Aorta (tissue), 5 donors: ENCODE data around the gene ISLR. TPM values are rescaled to one million over a fixed set of nuclear protein-coding genes. Genes with fewer than 3 reads are reported as not detected.
"Not testable (repeated sequence)": the region's sequence is repeated elsewhere in the genome, so short reads cannot be mapped to it uniquely, and the experiment has no call there.

Experiments
- ATAC-seq: fragments of 200-7000 bp; cut with Tn5 transposase; one replicate; pipeline ENCODE4 v1.9.1; 2022; ENCODE audit warnings: moderate library complexity; ENCODE audit not compliant: low FRiP score
- DNase-seq, 2 donors: peaks; one replicate each; pipeline ENCODE4 v3.0.0-alpha.2; 2020
- H3K27ac ChIP-seq, 2 donors: one replicate each; pipeline ENCODE4 v1.5.1; 2013; ENCODE audit warnings: low read length in 2 of 2, mild to moderate bottlenecking in 2 of 2, moderate library complexity in 2 of 2, control low read depth in 1 of 2, inconsistent platforms in 1 of 2, low read depth in 1 of 2
- H3K27me3 ChIP-seq, 2 donors: one replicate each; pipeline ENCODE4 v1.6.1; 2013; ENCODE audit warnings: control low read depth in 1 of 2, low read length in 1 of 2, mild to moderate bottlenecking in 1 of 2, moderate library complexity in 1 of 2; ENCODE audit not compliant: insufficient read depth in 2 of 2, control insufficient read depth in 1 of 2
- H3K36me3 ChIP-seq, 2 donors: one replicate each; pipeline ENCODE4 v1.6.1; 2013; ENCODE audit warnings: control low read depth in 1 of 2, low read length in 1 of 2, mild to moderate bottlenecking in 1 of 2; ENCODE audit not compliant: insufficient read depth in 2 of 2, control insufficient read depth in 1 of 2
- H3K4me1 ChIP-seq, 2 donors: one replicate each; pipeline ENCODE4 v1.6.1; 2013; ENCODE audit warnings: low read length in 2 of 2, control low read depth in 1 of 2, mild to moderate bottlenecking in 1 of 2, moderate library complexity in 1 of 2; ENCODE audit not compliant: insufficient read depth in 2 of 2, control insufficient read depth in 1 of 2
- H3K4me3 ChIP-seq, 2 donors: one replicate each; pipeline ENCODE4 v1.5.1; 2013; ENCODE audit warnings: low read length in 2 of 2, control low read depth in 1 of 2, mild to moderate bottlenecking in 1 of 2
- H3K9me3 ChIP-seq: one replicate; pipeline ENCODE4 v1.6.1; 2013; ENCODE audit warnings: mild to moderate bottlenecking, low read length; ENCODE audit not compliant: control insufficient read depth
- WGBS, 2 donors: extraction: QIAGEN DNeasy Blood & Tissue Kit; methylation state at CpG; one replicate each; pipeline ENCODE4 v1.1.7; 2013; 5-methylcytosine and 5-hydroxymethylcytosine counted together
- intact Hi-C, 2 donors: fragments of 100-400 bp; cut with DNase I; formaldehyde crosslinking; loops; one replicate each; pipeline versions ENCODE4 v1.14.2 to v1.15.0; 2022
- polyA plus RNA-seq, 2 donors: library from polyadenylated mRNA; stranded (reverse); fragments of 200-250 nt; gene quantifications; one replicate each; pipeline ENCODE4 v1.2.3, GENCODE V29; 2013
- total RNA-seq, 2 donors: library from RNA; stranded (reverse); fragmentation: NEBNext Ultra II Directional; extraction: Animal tissue kit (Norgen Biotek cat#: 25700); gene quantifications; one replicate each; pipeline ENCODE4 v1.2.1, GENCODE V29; 2021
- donor health status: healthy with polysubstance abuse.
- donor health status: Bipolar disorder and iron deficiency.
- donor health status: DM: no; HTN: no; CAD: no.
- donor health status: DM: no; HTN: no; CAD: no.
- donor health status: DM: yes; HTN: yes; CAD: no.

ISLR gene
- total and polyA plus RNA-seq, 4 donors, result 24.8 to 111 (median 82.2) TPM

DNA sequence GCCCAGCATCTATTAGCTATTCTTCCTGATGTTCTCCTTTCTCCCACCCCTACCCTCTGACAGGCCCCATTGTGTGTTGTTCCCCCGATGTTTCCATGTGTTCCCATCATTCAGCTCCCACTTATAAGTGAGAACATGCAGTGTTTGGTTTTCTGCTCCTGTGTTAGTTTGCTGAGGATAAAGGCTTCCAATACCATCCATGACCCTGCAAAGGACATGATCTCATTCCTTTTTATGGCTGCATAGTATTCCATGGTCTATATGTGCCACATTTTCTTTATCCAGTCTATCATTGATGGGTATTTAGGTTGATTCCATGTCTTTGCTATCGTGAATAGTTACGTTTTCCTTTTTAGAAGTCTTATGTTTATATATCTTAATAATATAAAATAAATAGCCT, 13.1 kb upstream of the ISLR start:
- DNase-seq, H3K4me3 ChIP-seq, H3K9me3 ChIP-seq, H3K27ac ChIP-seq, H3K27me3 ChIP-seq, H3K36me3 ChIP-seq, intact Hi-C loops, ATAC-seq, H3K4me1 ChIP-seq: not testable (repeated sequence)
- 93 to 96% methylated on average over 3 of the region's 3 CpGs for WGBS, 2 donors

DNA sequence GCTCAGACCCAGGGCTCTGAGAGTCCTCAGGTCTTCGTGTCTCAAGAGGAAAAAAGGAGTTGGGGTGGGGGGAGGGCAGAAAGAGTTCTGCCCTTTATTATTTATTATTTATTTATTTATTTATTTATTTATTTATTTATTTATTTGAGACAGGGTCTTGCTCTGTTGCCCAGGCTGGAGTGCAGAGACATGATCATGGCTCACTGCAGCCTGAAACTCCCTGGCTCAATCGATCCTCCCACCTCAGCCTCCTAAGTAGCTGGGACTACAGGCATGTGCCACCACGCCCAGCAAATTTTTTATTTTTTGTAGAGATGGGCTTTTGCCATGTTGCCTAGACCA, 11.3 kb upstream of the ISLR start:
- H3K9me3 ChIP-seq, H3K4me3 ChIP-seq, H3K4me1 ChIP-seq, ATAC-seq, H3K36me3 ChIP-seq, H3K27ac ChIP-seq, DNase-seq, intact Hi-C loops, H3K27me3 ChIP-seq: not testable (repeated sequence)
- WGBS, 2 donors, result 80 to 82% methylated on average over 3 of the region's 3 CpGs

DNA sequence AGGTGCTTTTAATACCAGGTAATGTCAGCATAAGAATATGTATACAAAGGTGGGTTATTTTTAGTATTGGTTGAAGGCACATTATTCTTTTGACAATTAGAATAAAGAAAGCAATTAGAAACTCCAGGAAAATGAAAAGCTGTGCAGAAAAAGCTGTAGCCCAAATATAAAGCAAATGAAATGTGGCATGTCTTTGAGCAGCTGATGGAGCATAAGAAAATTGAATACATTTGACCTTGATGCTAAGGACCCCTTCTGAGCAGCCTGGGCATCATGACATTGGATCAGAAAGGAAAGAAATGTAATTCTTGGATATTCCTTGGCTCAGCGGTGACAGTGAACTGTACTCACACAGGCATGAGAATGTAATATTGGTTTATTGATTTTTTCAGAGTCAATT, 8.0 kb upstream of the ISLR start:
- Histone ChIP-seq H3K36me3 (no peaks in the 10 kb centered on the region), H3K9me3 (no peaks in the 10 kb centered on the region), H3K4me3 (no peak overlapping the region), H3K27me3 (no peaks in the 10 kb centered on the region), H3K27ac (no peak overlapping the region), H3K4me1 (no peaks in the 10 kb centered on the region)
- intact Hi-C loops, result no loop called here
- DNase-seq (no peak), ATAC-seq (no peak)
- WGBS, 2 donors, result 97% methylated on average over 1 of the region's 1 CpG

DNA sequence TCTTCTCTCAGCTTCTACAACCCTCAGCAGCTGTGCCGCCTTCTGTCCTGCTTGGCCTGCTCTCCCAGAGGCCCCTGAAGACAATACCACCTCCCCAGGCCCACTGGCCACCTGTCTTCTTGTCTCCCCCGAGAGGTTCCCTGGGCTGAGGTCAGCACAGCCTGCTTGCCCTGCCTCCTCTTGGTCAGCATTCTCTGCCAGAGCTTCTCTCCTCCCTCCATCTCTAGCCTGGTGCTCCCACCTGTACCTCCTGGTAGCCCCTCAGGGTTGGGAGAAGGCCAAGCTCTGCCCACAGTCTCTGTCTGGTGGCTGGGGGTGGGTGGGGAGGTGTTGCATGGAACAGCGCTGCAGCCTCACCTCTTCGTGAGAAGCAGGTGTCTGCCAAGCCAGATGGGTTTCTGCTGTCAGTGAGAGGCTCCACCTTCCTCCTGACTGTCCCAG, 5.6 kb upstream of the ISLR start:
- intact Hi-C loops, result no loop called here

DNA sequence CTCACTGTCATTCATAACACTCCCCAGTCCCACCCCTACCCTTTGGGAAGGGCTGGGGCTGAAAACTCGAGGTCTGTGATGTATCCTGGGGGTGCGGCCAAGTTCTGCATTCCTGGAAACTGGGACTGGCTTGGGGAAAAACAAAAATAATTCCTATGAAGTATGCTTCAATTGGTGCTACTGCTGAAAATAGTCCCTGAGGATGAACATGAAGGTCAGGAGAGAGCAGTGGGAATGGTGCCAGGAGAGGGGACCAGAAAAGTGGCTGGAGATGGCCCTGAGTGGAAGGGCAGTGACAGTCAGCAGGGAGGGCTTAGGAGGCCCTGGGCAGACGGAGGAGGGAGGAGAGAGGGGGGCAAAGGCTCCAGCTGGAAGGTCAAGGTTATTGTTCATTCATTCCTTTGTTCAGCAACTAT, 4.8 kb upstream of the ISLR start:
- Histone ChIP-seq H3K27ac (no peak overlapping the region), H3K4me1 (no peaks in the 10 kb centered on the region), H3K27me3 (no peaks in the 10 kb centered on the region), H3K36me3 (no peaks in the 10 kb centered on the region), H3K4me3 (no peak overlapping the region), H3K9me3 (no peaks in the 10 kb centered on the region)
- DNase-seq (peak in 1 of 2 donors; percentile 53), ATAC-seq (no peak)
- 27 to 32% methylated on average over 3 of the region's 3 CpGs for WGBS, 2 donors
- intact Hi-C loops, result no loop called here

More for the DNA sequence above, 5.6 kb upstream of the ISLR start:
- Histone ChIP-seq H3K4me1 (no peaks in the 10 kb centered on the region), H3K4me3 (no peak overlapping the region), H3K9me3 (no peaks in the 10 kb centered on the region), H3K27me3 (no peaks in the 10 kb centered on the region), H3K36me3 (no peaks in the 10 kb centered on the region), H3K27ac (no peak overlapping the region)
- no peak for ATAC-seq
- peak in 1 of 2 donors; percentile 47 for DNase-seq
- WGBS, 2 donors, result 89 to 93% methylated on average over 4 of the region's 4 CpGs

DNA sequence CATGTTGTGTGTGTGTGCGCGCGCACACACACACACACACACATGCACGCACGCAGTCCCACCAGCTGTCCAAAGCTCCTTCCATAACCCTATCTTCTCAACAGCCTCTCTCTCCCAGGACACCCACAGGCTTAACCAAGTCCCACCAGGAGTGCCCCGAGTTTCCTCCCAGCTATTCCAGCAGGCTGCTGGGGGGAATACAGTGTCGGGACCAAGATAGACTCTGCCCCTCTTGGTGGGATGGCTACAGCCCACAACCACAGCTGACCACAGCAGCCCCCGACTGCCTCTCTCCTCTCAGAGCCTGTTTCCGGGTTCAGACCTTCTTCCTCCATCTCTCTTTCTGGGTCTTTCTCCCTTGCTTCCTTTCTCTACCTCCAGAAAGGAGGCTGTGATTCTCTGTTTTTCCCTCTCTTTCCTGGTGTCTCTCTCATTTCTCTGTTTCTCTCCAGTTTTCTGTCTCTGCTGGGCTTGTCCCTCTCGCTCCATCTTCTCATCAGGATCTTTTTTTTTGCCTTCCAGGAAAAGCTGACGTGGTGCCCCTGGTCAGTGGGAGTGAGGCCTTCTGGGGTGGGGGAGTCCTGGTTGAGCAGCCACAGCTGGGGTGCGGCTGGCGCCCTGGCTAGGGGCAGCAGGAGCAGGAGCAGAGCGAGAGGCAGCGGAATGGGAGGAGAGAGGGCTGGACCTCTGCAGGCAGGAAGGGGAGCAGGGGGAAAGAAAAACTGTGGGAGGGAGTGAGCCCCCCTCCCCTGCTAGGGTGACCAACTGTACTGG, 3.3 kb upstream of the ISLR start:
- H3K4me3 ChIP-seq, result no peak overlapping the region
- no peak for ATAC-seq
- H3K4me1 ChIP-seq, result no peaks in the 10 kb centered on the region
- H3K9me3 ChIP-seq, result no peaks in the 10 kb centered on the region
- intact Hi-C loops, result loop anchor here in 1 of 2 donors (5.0 kb wide), 1 partner anchor 37 kb away; no protein-coding TSS in a partner anchor
- no peak overlapping the region for H3K27ac ChIP-seq
- H3K27me3 ChIP-seq, result no peaks in the 10 kb centered on the region
- peak in 1 of 2 donors; percentile 59 for DNase-seq
- no peaks in the 10 kb centered on the region for H3K36me3 ChIP-seq
- WGBS, 2 donors, result 88 to 89% methylated on average over 15 of the region's 15 CpGs

DNA sequence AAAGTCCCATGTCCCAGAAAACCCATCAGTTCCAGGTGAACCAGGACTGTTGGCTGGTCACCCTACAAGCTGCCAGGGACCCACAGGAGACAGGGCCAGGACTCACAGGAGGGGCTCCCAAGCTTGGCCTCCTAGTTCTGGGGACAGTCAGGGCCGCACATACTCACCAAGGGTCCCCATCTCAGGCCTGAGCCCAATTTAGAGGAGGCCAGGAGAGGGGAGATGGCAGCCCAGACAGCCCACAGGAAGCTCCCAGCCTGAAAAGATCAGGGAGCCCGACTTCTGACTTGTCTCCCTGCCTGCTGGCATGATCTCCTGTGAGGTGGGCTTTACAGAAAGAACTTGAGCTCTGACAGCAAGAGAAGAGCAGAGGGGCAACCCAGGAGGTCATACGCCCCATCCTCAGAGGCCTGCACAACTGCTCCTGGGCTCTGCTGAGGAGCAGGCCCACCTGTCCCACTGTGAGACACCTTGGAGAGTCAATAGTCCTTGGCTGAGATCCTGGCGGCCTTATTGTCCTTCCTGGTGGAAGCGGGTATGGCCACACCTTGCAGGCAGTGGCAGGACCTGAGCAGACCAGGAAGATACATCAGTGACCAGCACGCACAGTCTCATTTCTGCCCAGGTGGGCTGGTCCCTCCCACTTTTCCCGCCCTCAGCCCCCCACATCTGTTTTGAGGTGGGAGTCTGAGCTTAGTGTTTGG, 2.5 kb upstream of the ISLR start:
- 95% methylated on average over 7 of the region's 7 CpGs for WGBS, 2 donors
- no peak overlapping the region for H3K4me3 ChIP-seq

DNA sequence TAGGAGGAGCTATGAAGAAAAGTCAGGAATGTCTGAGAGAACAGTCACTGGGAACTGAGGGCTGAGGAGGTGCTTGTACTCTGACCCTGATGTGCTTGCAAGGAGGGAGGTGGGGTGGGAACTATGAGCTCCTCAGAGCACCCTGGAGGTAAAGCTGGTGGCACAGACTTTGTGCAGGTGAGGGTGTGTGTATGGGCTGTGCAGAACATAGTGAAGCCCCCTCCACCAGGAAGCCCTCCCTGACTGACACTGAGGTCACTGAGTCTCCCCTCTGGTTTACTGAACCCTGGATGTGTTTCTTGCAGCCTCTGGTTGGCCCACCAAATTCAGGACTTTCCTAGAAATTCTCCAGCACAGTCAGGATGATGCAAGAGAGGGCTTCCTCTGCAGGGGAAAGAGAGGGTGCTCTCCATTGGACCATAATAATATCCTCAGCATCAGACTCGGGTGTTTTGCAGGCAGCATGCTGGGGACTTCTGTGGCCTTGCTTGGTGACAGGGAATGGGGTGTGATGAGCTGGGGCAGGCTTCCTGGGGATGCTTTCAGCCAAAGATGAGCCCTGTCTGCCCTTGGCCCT, 1.5 kb upstream of the ISLR start:
- peak in 1 of 2 donors; percentile 36 for DNase-seq
- 99 to 100% methylated on average over 1 of the region's 1 CpG for WGBS, 2 donors
- Histone ChIP-seq H3K4me3 (no peak overlapping the region), H3K27me3 (no peaks in the 10 kb centered on the region), H3K4me1 (no peaks in the 10 kb centered on the region), H3K36me3 (no peaks in the 10 kb centered on the region), H3K27ac (no peak overlapping the region), H3K9me3 (no peaks in the 10 kb centered on the region)
- intact Hi-C loops, result loop anchor here in 1 of 2 donors (5.0 kb wide), 1 partner anchor 35 kb away; no protein-coding TSS in a partner anchor
- no peak for ATAC-seq

More for the DNA sequence above, 2.5 kb upstream of the ISLR start:
- no peak overlapping the region for H3K27ac ChIP-seq
- intact Hi-C loops, result loop anchor here in 1 of 2 donors (5.0 kb wide), 1 partner anchor 36 kb away; no protein-coding TSS in a partner anchor
- ATAC-seq, result no peak
- no peaks in the 10 kb centered on the region for H3K4me1 ChIP-seq
- peak in 1 of 2 donors; percentile 58 for DNase-seq
- H3K36me3 ChIP-seq, result no peaks in the 10 kb centered on the region
- H3K27me3 ChIP-seq, result no peaks in the 10 kb centered on the region
- no peaks in the 10 kb centered on the region for H3K9me3 ChIP-seq
